GM18499 (cell line): Measurements from ENCODE around the gene KSR1.
"Not testable (repeated sequence)": the region's sequence is repeated elsewhere in the genome, so short reads cannot be mapped to it uniquely, and the experiment has no call there.

Source experiments
- ATAC-seq: cut with Tn5 transposase; IDR thresholded peaks from one replicate; pipeline ENCODE4 v1.9.1; 2021; ENCODE audit warnings: moderate number of reproducible peaks; ENCODE audit not compliant: insufficient read depth, unreplicated experiment

The KSR1 gene

DNA sequence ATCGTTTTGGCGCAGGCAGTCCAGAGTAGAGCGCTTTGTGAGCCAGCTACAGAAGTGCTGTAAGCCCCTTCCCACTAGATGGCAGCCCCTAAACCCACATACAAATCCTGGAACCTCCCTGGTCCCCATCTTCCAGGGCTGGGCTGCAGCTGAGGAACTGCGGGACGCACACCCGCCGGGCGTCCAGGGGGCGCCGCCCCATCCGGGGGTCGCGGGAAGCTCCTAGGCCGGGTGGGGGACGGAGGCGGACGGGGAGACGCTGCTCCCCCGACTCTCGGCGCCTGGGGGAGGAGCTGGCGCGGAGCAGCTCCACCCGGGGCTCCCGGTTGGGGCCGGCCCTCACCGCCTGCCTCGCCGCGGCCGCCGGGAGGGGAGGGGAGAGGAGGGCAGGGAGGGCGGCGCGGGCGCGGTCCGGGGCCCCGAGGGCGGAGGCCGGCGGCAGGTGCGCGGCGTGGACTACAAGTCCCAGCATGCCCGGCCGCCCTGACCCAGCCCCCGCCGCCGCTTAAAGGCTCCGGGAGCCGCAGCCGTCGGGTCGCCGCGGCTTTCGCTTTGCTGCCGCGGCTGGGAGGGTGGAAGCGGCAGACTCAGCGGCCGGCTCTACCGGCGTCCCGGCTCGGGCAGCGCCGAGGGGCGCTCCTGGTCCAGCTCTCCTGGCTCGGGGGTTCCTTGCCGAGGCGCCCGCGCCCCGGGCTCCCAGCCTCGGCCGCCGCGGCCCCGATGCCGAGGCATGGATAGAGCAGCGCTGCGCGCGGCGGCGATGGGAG, at the start of gene KSR1:
TSS of gene KSR1 (plus strand) at position 535 of the 767 bp plus-strand sequence. CDS start at position 731, 196 bp downstream.
- ATAC-seq = no peak

DNA sequence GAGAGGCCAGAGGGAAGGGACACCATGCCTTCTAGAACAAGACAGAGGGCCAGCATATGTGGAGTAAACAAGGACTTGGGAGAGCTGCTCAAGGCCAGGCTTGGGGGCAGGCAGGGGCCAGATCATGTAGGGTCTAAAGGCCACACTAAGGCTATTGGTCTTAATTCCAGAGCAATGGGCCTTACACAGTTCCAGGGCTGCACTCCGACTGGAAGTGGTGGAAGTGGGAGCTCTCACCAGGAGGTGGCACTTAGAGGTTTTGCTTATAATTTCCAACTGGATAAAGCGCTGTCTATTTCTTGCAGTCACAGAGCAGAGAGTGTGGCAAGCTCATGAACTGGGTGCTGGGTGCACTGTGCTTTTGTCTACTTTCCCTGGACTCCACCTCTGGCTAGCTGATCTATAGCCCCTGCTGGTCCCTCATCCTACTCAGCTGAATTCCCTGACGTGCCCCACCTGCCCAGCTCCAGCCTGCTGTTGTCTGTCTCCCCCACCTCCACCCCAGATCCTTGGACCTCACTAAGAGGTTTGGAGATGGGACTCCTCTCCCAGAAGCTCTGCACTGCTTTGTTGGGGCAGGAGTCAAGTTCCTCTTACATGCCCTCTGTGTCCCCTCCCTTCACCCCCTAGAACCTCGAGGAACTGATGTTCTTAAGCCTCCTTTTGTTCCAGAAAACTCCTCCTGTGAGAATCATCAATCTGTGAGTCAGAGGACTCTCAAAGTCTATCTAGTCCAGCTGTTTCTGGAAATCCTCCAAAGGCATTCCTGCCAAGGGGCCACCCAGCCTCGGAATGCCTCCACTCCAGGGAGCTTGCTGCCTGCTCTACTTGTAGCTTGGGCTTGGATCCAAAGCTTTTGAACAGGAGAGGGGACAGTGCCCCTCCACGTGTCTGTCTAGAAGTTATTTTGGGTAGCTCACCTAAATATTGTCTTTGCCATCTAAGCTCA, 48.1 kb upstream of the KSR1 start:
- no peak for ATAC-seq

DNA sequence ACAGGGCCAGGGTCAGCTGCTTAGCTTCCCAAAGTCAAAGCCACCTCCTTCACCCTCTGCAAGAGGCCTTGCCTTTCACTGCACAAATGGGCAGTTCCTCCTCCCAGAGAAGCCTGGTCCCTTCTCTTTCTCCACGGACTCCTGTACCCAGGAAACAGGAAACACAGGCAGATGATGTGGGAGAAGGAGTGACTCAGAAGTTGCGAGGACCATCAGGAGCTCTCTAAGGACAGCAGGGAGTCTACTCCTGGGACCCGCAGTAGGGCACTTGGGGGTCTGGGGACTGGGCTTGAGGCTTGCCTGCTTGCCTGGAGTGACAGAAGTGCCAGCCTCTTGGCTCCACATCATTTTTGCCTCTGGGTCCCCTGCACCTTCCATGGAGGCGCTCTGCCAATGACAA, 47.4 kb upstream of the KSR1 start:
- no peak for ATAC-seq

DNA sequence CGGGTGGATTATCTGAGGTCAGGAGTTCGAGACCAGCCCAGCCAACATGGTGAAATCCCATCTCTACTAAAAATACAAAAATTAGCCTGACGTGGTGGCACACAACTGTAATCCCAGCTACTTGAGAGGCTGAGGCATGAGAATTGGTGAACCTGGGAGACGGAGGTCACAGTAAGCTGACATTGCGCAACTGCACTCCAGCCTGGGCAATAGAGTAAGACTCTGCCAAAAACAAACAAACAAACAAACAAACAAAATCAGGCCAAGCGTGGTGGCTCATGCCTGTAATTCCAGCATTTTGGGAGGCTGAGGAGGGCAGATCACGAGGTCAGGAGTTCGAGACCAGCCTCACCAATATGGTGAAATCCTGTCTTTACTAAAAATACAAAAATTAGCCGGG, 44.1 kb upstream of the KSR1 start:
- ATAC-seq = not testable (repeated sequence)

DNA sequence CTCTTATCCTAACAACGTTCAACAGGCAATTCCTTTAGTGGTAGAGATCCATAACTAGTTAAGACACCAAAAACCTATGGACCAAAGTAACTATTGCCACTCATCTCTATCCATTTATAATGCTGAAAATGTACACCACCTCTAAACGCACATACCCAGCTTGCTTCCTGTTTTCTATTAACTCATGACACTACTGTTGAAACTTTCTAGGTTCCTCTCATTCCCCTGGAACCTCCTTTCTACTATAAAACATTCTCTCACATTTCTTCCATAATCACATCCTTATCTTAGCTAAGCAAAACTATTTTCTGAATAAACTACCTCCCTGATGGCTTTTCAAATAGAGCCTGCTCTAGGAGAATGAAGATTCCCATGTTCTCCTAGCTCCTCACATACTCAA, 42.9 kb upstream of the KSR1 start:
- no peak for ATAC-seq

DNA sequence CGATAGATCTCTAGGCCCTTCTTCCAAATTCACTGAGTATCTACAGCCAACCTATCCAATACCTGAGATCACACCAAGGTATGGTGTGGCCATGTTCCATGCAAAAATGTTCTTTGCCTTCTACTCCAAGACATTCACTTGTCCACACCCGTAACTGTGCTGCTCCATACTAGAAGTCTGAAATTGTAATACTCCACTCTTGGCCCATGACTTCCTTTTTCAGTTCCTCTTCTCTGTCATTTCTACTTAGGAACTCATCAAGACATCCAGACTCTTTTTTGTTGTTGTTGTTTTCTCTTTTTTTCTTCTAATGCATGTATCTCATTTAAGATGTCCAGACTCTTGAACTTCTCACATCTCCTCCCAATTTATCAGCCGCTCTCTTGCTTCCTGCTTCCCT, 42.5 kb upstream of the KSR1 start:
- ATAC-seq = no peak

DNA sequence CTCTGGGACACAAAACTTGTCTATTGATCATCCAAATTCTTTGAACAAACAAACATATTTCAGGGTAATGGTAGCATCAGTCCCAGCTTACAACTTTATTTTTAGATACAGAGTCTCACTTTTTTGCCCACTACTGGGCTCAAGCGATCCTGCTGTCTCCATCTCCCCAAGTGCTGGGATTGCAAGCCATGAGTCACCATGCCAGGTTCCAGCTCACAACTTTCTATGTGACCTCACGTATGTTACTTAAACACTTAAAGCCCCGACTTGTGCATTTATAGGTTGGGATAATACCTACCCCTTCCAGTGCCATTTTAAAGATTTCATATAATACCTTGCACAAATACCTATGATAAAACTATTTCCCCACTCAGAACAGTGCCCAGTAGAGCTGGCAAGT, 42.0 kb upstream of the KSR1 start:
- ATAC-seq = no peak

DNA sequence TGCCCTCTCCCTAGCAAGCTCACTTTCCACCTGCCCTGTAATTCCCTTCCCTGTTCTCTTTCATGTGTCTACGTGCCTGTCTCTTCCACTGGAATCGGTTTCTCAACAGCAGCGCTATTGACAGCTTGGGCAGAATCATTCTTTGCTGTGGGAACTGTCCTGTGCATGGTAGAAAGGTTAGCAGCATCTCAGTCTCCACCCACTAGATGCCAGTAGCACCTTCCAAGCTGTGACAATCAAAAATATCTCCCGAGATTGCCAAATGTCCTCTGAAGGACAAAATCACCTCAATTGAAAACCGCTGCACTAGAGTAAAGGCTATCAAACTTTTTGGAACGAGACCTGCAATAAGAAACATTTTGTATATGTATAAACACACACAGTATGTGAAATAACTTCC, 41.6 kb upstream of the KSR1 start:
- no peak for ATAC-seq

DNA sequence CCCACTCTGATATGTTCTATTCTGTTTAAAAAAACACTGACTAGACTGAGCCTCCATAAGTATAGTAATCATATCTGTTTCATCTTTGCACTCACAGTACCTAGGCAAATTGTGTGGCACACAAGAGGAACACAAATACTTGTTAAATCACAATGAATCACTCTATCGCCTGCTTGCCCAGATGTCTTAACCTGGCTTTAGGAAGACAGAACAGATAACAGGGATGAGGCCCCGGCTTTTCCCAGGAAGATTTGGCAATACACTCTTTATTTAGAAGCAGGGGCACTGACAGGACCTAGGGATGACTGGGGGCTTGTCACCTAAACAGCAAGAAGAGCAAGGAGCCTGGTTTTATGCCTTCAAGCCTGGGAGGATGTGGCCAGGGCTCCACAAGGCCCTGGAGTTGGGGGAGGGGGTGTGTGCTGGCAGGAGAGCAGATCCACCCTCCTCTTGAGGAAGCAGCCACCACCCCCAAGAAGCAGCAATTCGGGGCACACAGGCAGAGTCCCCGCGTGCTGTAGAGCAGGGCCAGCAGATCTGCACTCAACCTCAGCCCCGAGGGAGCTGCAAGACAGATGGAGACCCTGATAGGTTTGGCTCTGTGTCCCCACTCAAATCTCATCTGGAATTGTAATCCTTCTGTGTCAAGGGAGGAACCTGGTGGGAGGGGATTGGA, 41.0 kb upstream of the KSR1 start:
- no peak for ATAC-seq

DNA sequence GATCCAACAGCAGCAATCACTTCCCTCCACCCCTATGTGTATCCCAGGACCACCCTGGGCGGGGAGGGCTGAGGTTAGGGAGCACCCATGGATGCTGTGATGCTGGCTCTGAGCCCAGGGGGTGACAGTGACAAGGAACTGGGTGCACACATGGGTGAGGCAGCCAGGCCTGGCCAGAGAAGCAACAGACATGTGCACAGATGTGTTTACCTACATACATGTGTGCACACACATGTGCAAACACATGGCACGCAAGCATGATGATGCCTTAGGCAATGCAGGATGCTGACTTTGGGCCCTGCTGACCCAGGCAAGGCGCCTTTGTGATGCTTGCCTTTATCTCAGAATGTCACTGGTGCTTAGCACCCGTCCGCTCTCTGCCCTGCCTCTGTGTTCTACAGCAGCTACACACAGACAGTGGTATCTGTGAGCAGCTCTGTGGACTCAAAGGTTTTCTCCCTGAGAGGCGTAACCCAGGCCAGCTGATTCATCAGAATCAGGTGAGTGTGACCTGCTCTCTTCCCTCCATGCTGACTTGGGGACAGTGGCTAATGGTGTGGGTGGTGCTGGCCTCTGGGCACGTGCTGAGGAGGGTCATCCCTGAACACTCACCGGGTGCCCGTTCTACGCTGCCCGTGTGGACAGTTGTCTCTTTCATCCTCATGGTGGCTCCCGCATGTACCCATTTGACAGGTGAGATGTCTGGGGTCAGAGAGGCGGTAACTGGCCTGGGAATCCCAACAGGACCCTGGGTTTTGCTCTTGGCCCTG, 38.5 kb upstream of the KSR1 start:
- no peak for ATAC-seq

DNA sequence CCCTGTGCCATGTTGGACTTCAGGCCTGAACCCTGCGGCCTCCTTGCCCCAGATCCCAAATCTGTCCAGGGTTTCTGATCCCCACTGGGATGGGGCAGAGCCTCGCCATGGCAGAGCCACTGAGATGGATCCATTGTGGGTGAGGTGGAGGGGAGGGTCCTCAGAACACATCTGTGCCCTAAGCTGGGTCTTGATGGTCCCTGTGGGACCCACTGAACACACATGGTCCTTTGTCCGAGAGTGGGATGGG, 38.0 kb upstream of the KSR1 start:
- no peak for ATAC-seq

DNA sequence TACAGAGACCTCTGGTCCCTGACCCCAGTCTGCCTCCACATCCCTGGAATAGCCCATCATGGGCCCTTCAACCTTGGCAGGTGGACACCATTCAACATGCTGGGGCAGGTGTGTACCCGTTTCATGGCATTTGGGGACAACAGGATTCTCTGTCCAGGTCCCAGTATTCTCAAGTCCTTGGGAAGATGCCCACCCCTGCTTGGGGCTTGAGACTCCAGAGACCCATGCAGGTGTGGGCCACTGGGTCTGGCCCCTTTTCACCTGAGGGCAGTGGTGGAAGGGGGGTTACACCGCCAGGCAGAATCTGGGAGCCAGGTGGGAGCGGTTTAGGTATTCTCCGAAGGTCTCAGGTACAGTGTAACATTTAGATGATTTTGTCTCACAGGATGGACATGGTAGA, 37.1 kb upstream of the KSR1 start:
- no peak for ATAC-seq

DNA sequence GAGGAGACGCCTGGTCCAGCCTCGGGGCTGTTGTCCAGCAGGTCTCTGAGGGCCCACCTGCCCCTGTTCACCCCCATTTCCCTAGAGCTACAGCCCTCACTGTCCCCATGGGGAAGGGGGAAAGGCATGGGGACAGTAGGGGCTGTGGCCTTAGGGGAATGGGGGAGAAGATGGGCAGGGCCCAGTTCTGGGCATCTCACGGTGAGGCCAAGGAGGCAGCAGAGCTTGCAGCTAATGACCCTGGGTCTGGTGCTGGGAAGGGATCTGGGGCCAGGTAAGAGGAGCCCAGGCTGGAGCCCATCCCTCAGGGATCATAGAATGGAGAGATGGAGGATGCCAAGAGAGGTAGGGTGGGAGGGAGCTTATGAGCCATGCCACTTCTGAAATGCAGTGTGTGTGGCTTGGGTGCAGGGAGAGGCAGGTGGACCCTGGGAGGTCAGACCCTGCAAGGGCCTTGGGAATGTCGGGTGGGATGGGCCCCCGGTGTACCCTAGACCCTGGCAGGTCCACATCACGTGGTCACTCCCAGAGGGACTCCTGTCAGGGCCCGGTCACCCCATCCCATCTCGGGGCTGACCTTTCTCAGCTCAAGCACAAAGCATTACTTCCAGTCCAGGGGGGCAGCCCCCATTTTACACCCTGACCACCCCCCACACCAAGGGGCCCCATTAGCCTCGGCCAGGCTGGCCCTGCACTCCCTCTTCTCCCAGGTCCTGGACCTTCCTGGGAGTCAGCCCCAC, 35.9 kb upstream of the KSR1 start:
- no peak for ATAC-seq

DNA sequence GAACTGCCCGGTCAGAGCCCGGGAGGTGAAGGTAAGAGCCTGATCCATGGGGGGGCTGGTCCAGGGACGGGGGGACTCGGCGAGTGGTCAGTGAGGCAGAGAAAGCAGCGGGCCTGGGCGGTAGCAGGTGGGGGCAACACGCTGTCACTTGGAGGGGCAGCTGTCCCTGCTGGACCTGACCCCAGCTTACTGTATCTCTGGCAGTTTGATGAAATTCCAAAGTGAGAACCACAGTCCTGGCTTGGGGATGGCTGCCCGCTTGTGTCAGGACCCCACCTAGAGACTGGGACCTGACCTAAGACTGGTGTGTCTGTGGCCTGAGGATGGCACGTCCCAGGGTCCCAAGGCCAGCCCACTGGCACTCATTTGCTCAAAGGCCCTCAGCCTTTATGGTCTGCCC, 35.1 kb upstream of the KSR1 start:
- no peak for ATAC-seq

DNA sequence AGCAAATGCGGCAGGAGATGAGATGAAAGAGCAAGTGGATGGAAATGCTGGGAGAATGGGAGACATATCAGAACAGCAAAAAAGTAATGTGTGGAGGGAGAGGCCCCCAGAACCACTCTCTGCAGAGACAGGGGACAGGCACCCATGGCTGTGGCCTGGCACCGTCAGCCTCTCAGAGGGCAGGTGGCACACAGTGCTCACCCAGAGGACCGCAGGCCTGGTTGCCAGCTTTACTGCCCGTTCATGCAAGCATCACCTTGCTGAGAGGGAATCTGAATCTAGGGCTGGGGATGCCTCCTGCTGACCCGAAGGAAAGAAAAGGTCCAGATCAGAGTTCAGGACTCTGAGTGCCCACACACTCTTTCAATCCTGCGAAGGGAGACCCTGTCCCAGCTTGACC, 34.6 kb upstream of the KSR1 start:
- not testable (repeated sequence) for ATAC-seq

DNA sequence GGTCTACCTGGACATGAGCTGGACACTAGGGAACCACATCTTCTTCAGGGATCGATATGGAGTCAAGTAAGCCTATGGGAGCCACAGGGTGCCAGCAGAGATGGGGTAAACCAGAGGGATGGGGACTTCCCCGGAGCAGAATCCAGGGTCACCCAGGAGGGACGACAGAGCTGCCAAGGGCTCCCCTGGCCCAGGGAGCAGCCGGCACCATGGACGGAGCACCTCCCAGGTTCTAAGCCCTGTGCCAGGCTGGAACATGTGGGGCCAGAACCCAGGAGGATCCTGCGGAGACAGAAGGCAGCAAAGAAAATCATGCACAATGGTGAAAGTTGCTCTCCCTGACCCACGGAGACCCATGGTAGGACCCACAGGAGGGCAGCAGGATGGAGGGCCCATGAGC, 33.6 kb upstream of the KSR1 start:
- ATAC-seq = no peak

DNA sequence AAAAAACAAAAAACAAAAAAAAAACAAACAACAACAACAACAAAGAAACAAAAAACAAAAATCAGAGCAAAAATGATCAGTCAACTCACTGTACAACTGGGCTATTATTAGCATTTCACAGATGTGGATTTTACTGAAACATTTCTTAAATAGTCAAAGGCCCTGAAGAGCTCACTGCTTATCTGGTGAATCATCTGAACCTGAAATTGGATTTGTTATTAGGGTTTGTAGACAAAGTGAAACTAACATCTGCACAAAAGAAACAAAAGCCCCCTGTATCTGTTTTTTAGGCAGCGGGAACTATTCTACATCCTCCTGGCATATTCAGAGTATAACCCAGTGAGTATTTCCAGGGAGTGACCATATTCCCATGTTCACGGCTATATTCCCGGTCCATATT, 32.6 kb upstream of the KSR1 start:
- ATAC-seq = no peak

DNA sequence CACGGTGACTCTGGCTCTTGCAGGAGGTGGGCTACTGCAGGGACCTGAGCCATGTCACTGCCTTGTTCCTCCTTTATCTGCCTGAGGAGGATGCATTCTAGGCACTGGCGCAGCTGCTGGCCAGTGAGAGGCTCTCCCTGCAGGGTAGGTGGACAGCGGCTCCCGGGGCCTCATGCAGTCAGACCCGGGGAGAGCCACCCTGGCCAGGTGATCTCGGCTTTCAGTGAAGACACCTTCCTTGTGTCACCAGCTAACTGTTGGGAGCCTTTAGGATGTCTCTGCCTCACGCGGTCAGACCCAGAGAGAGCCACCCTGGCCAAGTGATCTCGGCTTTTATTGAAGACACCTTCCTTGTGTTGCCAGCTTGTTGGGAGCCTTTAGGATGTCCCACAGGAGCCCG, 31.7 kb upstream of the KSR1 start:
- no peak for ATAC-seq

DNA sequence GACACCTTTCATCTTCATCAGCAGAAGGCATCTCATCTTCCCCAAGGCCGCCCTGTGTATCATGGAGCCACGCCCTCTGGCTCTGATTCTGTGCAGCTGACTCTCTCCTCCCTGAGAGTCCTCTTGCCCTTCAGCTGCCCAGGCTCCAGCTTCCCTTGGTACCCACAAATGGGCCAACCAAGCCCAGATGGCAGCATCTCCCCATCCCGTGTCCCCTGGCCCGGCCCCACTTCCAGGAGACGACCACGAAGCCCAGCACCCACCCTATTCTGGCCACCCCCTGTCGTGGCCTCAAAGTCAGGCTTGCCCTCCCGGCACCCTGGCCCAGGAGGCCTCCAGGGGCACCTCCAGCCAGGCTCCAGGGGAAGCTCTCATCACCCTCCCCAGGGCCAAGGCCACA, 31.3 kb upstream of the KSR1 start:
- ATAC-seq = no peak

DNA sequence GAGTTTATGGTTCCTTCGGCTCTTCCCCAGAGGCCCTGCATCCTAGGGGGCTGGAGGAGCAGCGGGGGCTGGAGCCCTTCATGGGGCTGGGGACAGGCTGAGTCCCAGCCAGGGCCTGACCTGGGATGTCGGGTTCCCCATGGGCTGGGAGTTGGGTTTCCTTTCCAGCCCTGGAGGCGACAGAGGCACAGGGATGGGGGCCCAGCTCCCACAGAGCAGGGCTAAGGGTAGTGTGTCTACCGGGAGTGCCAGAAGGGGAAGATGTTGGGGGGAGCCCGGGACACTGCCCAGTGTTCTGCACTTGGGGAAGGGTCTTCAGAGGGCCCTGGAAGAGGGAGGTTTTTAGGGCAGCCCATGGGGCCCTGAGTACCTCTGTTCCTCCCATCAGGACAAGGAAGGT, 30.7 kb upstream of the KSR1 start:
- ATAC-seq = not testable (repeated sequence)
